GM21717 (cell line): ENCODE data around the gene VRK2.

Source experiments
- ATAC-seq: cut with Tn5 transposase; IDR thresholded peaks from one replicate; pipeline ENCODE4 v1.9.1; 2021; ENCODE audit warnings: mild to moderate bottlenecking, moderate library complexity; ENCODE audit not compliant: unreplicated experiment

The VRK2 gene

GRCh38 chr2:58046585-58047372 lies at the start of gene VRK2:
VRK2 (plus strand) TSS chr2:58046806; CDS start chr2:58048832, 2,026 bp downstream.
- ATAC-seq = peak; percentile 87

- ATAC-seq = peak; percentile 59
Observed at GRCh38 chr2:58006256-58006951, 40.2 kb upstream of the VRK2 start.

- peak; percentile 36 for ATAC-seq
Observed at GRCh38 chr2:58006952-58007284, 39.7 kb upstream of the VRK2 start.

GRCh38 chr2:58010599-58010998 lies 36.0 kb upstream of the VRK2 start:
- no peak for ATAC-seq

- ATAC-seq = peak; percentile 45
Observed at GRCh38 chr2:58019229-58019628, 27.4 kb upstream of the VRK2 start.

- no peak for ATAC-seq
Observed at GRCh38 chr2:58025150-58025933, 21.3 kb upstream of the VRK2 start.

- ATAC-seq = no peak
Observed at GRCh38 chr2:58027029-58027428, 19.6 kb upstream of the VRK2 start.

- no peak for ATAC-seq
Observed at GRCh38 chr2:58030771-58031170, 15.8 kb upstream of the VRK2 start.

GRCh38 chr2:58032016-58032763 lies 14.4 kb upstream of the VRK2 start:
- ATAC-seq = peak; percentile 72

- ATAC-seq = peak; percentile 5
Observed at GRCh38 chr2:58032764-58033080, 13.9 kb upstream of the VRK2 start.

- no peak for ATAC-seq
Observed at GRCh38 chr2:58033530-58033929, 13.1 kb upstream of the VRK2 start.

GRCh38 chr2:58035352-58035751 lies 11.3 kb upstream of the VRK2 start:
- peak; percentile 63 for ATAC-seq

GRCh38 chr2:58039170-58039611 lies 7.4 kb upstream of the VRK2 start:
- ATAC-seq = peak; percentile 74

GRCh38 chr2:58042486-58042970 lies 4.1 kb upstream of the VRK2 start:
- no peak for ATAC-seq

GRCh38 chr2:58044145-58044544 lies 2.5 kb upstream of the VRK2 start:
- no peak for ATAC-seq

- ATAC-seq = no peak
Observed at GRCh38 chr2:58045580-58046334, 849 bp upstream of the VRK2 start.

- ATAC-seq = peak; percentile 19
Observed at GRCh38 chr2:58046335-58046584, 346 bp upstream of the VRK2 start.

GRCh38 chr2:58047373-58047935 lies 848 bp downstream of the VRK2 start:
- ATAC-seq = peak; percentile 45

GRCh38 chr2:58047961-58048360 lies 1.4 kb downstream of the VRK2 start:
- ATAC-seq = no peak

- no peak for ATAC-seq
Observed at GRCh38 chr2:58051445-58051844, 4.8 kb downstream of the VRK2 start.
